Left ventricle myocardium inferior (tissue), 1 donor: ENCODE measurements around the gene USP5. TPM values are rescaled to one million over a fixed set of nuclear protein-coding genes. Genes with fewer than 3 reads are reported as not detected.

ENCODE experiments used
- DNase-seq: peaks from one replicate; pipeline ENCODE4 v3.0.0-alpha.2; 2020
- H3K27ac ChIP-seq: fragments of 200-600 bp; replicated peaks from 2 replicates; pipeline ENCODE4 v1.8.0; 2021
- H3K27me3 ChIP-seq: fragments of 200-600 bp; 2 replicates; pipeline ENCODE4 v1.8.0; 2021; ENCODE audit warnings: low read depth
- H3K36me3 ChIP-seq: fragments of 200-600 bp; 2 replicates; pipeline ENCODE4 v1.8.0; 2021
- H3K4me1 ChIP-seq: fragments of 200-600 bp; 2 replicates; pipeline ENCODE4 v1.8.0; 2021
- H3K4me3 ChIP-seq: fragments of 200-600 bp; 2 replicates; pipeline ENCODE4 v1.8.0; 2021; ENCODE audit warnings: mild to moderate bottlenecking, moderate library complexity
- H3K9me3 ChIP-seq: fragments of 200-600 bp; replicated peaks from 2 replicates; pipeline ENCODE4 v1.8.0; 2021
- intact Hi-C: fragments of 100-400 bp; cut with micrococcal nuclease; formaldehyde crosslinking; loops from one replicate; pipeline ENCODE4 v1.11.0; 2022
- total RNA-seq: library from RNA; stranded (reverse); fragmentation: NEBNext Ultra II Directional; extraction: Animal tissue kit (Norgen Biotek cat#: 25700); gene quantifications from one replicate; pipeline ENCODE4 v1.2.1, GENCODE V29; 2021
- TF ChIP-seq, protein P1 (sequence below): fragments of 200-600 bp; IDR thresholded peaks from 2 replicates; pipeline ENCODE4 v1.8.0; 2021; ENCODE audit warnings: antibody characterized with exemption, mild to moderate bottlenecking, borderline replicate concordance
- donor health status: DM: no; HTN: yes; CAD: no; lungs with severe emphysema.

The USP5 gene
- total RNA-seq, 1 donor from 2014 or later: 73.6 TPM

DNA sequence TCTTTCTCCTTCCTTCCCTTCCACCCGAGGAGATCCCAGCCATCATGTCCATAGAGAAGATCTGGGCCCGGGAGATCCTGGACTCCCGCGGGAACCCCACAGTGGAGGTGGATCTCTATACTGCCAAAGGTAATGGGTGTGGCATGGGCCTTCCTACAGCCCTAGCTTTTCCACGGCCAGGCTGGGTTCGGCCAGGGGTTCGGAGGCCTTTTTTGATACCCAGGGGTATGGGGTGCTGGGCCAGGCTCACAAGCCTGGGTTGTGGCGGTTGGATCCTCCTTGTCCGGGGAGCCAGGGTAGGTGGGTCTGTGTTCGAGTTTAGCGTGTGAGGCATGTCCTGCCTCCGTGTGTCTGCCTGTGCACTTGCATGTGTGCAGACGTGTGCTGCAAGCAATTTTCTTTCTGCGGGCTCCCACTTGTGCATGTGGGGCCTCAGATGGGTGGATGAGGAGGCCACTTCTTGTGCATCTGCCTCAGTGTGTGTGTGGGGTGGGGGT, 63.9 kb downstream of the USP5 start:
- TF ChIP-seq, protein P1, sequence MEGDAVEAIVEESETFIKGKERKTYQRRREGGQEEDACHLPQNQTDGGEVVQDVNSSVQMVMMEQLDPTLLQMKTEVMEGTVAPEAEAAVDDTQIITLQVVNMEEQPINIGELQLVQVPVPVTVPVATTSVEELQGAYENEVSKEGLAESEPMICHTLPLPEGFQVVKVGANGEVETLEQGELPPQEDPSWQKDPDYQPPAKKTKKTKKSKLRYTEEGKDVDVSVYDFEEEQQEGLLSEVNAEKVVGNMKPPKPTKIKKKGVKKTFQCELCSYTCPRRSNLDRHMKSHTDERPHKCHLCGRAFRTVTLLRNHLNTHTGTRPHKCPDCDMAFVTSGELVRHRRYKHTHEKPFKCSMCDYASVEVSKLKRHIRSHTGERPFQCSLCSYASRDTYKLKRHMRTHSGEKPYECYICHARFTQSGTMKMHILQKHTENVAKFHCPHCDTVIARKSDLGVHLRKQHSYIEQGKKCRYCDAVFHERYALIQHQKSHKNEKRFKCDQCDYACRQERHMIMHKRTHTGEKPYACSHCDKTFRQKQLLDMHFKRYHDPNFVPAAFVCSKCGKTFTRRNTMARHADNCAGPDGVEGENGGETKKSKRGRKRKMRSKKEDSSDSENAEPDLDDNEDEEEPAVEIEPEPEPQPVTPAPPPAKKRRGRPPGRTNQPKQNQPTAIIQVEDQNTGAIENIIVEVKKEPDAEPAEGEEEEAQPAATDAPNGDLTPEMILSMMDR: no peak
- Histone ChIP-seq H3K27me3 (no peaks in the 10 kb centered on the region), H3K36me3 (no peaks in the 10 kb centered on the region), H3K9me3 (no peaks in the 10 kb centered on the region), H3K4me3 (peak overlapping the region; percentile 90), H3K4me1 (peaks cover 24% of the 10 kb centered on the region), H3K27ac (no peak overlapping the region)
- intact Hi-C loops: no loop called here
- DNase-seq: no peak

Other genes with a start within 250 kb of the USP5 start
- gene CHD4, start 244.8 kb upstream of the USP5 start, total RNA-seq: 151 TPM
- gene LPAR5, start 216.2 kb upstream of the USP5 start, total RNA-seq: 7.0 TPM
- 1.4 TPM for gene ACRBP, start 204.7 kb upstream of the USP5 start, total RNA-seq
- gene ING4, start 189.0 kb upstream of the USP5 start, total RNA-seq: 23.2 TPM
- gene ZNF384, start 162.8 kb upstream of the USP5 start, total RNA-seq: 26.5 TPM
- 0.41 TPM for gene PIANP, start 151.3 kb upstream of the USP5 start, total RNA-seq
- gene COPS7A, start 128.1 kb upstream of the USP5 start, total RNA-seq: 73.2 TPM
- gene MLF2, start 99.0 kb upstream of the USP5 start, total RNA-seq: 153 TPM
- 104 TPM for gene PTMS, start 85.8 kb upstream of the USP5 start, total RNA-seq
- gene LAG3, start 79.6 kb upstream of the USP5 start, total RNA-seq: not detected
- gene CD4, start 62.6 kb upstream of the USP5 start, total RNA-seq: 7.4 TPM
- gene GPR162, start 30.3 kb upstream of the USP5 start, total RNA-seq: 6.5 TPM
- gene P3H3, start 23.7 kb upstream of the USP5 start, total RNA-seq: 17.5 TPM
- 7.5 TPM for gene GNB3, start 11.2 kb upstream of the USP5 start, total RNA-seq
- 0.55 TPM for gene CDCA3, start 864 bp upstream of the USP5 start, total RNA-seq
- 753 TPM for gene TPI1, start 15.4 kb downstream of the USP5 start, total RNA-seq
- 3.2 TPM for gene SPSB2, start 21.2 kb downstream of the USP5 start, total RNA-seq
- 11.6 TPM for gene LRRC23, start 52.7 kb downstream of the USP5 start, total RNA-seq
- gene ENO2, start 62.4 kb downstream of the USP5 start, total RNA-seq: 14.8 TPM
- gene ATN1, start 75.8 kb downstream of the USP5 start, total RNA-seq: 71.4 TPM
- gene RNU7-1, start 91.7 kb downstream of the USP5 start, total RNA-seq: not detected
- gene C12orf57, start 91.9 kb downstream of the USP5 start, total RNA-seq: 227 TPM
- gene PTPN6, start 99.2 kb downstream of the USP5 start, total RNA-seq: 6.7 TPM
- gene PHB2, start 118.5 kb downstream of the USP5 start, total RNA-seq: 142 TPM
- 44.3 TPM for gene EMG1, start 118.8 kb downstream of the USP5 start, total RNA-seq
- gene LPCAT3, start 166.3 kb downstream of the USP5 start, total RNA-seq: 35.1 TPM
- gene C1S, start 208.6 kb downstream of the USP5 start, total RNA-seq: 108 TPM
- 143 TPM for gene C1R, start 240.3 kb downstream of the USP5 start, total RNA-seq